Vagina (tissue), 2 donors: ENCODE results near the gene NDST1.
A peak's percentile ranks its signal among the peaks of the same experiment; 100 is the strongest.

Source experiments
- POLR2A ChIP-seq, 2 donors: fragments of 450-650 bp; IDR thresholded peaks; one replicate each; pipeline ENCODE4 v1.6.1; 2017; ENCODE audit warnings: antibody characterized with exemption in 2 of 2, mild to moderate bottlenecking in 2 of 2, moderate library complexity in 2 of 2
- POLR2AphosphoS5 ChIP-seq, 2 donors: sonication (generic); formaldehyde crosslinking; IDR thresholded peaks; one replicate each; pipeline ENCODE4 v1.9.0; 2017; ENCODE audit warnings: antibody characterized with exemption in 2 of 2, mild to moderate bottlenecking in 2 of 2, low read depth in 1 of 2; ENCODE audit not compliant: insufficient read depth in 1 of 2
- TF ChIP-seq, protein P1 (sequence below), 3 experiments: fragments of 450-650 bp in 2 of 3; fragments of 200-600 bp in 1 of 3; sonication (generic) in 1 of 3; IDR thresholded peaks; one replicate each; pipeline ENCODE4 v1.5.1; 2017 to 2019; ENCODE audit warnings: antibody characterized with exemption in 3 of 3, mild to moderate bottlenecking in 2 of 3, moderate library complexity in 2 of 3

DNA sequence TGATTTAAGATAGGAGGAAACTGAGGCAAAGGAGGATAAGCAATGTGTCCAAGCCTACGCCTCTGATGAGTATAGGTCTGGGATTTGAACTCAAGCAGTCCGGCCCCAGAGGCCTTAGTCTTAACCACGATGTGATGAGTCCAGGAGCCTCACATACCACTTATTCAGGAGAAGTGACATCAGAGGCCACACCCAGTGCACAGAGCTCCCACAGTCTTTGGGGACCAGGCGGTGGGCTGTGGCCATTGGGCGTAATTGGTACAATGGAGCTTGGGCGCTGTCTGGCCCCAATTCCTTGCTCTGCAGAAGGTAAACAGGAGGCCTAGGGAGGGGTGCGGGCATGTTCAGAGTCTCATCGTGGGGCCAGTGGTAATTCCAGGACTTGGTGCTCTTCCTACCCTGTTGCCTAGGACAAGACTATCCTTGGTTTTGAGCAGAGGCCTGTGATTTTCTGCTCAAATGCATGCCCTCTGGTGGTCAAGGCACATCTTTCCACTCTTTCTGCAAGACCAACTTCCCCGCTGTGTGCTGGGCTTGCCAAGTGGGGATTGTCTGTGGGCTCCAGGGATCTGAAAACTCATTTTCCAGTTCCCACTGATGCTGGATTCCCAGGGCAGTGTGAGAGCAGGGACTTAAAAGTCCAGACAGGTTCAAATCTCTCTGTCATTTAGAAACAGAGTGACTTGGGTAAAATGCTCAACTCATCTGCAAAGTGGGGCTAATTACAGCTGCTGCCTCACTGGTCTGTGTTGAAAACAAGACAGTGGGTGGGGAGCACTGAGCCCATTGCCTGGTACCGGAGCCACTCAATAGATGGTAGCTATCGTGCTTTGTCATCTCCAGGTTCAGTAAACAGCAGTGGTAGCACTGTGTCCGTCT lies 15.8 kb downstream of the NDST1 start:
- TF ChIP-seq, protein P1, sequence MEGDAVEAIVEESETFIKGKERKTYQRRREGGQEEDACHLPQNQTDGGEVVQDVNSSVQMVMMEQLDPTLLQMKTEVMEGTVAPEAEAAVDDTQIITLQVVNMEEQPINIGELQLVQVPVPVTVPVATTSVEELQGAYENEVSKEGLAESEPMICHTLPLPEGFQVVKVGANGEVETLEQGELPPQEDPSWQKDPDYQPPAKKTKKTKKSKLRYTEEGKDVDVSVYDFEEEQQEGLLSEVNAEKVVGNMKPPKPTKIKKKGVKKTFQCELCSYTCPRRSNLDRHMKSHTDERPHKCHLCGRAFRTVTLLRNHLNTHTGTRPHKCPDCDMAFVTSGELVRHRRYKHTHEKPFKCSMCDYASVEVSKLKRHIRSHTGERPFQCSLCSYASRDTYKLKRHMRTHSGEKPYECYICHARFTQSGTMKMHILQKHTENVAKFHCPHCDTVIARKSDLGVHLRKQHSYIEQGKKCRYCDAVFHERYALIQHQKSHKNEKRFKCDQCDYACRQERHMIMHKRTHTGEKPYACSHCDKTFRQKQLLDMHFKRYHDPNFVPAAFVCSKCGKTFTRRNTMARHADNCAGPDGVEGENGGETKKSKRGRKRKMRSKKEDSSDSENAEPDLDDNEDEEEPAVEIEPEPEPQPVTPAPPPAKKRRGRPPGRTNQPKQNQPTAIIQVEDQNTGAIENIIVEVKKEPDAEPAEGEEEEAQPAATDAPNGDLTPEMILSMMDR (IDR thresholded peaks at IDR 0.05) = peak; percentile 24 to 54 (median 47)
- TF ChIP-seq POLR2A (IDR thresholded peaks at IDR 0.05) (no peak), POLR2AphosphoS5 (IDR thresholded peaks at IDR 0.05; ENCODE audit: insufficient read depth in 1 of 2, low read depth in 1 of 2) (no peak)
